CMK (cell line): ENCODE measurements around the gene EGLN3.
"Not testable (repeated sequence)": the region's sequence is repeated elsewhere in the genome, so short reads cannot be mapped to it uniquely, and the experiment has no call there.

Source experiments
- DNase-seq: peaks from one replicate; pipeline ENCODE4 v3.0.0-alpha.2; 2010; ENCODE audit warnings: low read depth

The EGLN3 gene

DNA sequence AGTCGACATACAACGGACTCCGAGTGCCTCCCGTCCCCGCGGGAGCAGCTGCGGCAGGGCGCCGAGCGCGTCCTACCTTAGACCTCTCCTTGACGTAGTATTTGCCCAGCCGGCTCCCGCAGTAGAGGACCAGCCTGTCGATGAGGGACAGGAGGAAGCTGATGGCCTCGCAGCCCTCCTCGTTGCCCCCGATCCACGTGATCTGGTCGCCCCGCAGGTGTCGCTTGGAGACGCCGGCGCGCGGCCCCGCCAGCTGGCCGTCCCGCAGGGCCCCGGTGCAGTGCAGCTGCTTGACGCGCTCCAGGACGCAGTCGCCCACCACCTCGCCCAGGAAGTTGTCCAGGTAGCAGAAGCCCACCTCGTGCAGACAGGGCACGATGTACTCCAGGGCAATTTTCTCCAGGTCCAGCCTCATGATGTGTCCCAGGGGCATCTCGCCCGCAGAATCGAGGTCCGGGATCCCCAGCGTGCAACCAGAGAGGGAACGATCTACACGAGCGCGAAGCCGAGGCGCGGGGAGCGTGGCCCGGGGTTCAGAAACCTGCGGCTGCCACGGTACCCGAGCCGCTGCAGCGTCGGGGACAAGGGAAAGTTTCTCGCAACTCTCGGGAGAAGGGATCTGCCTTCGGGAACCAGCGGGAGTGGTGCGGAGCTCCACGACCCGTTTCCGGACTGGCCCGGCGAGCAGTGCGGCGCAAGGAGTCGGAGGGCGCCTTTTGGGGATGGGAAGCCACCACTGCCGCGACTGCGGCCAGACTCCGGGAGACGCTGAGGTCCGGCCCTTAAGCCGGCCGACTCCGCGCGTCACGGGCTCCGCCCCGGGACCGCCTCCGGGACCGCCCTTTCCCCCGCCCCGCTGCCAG, at the start of gene EGLN3:
Gene EGLN3, minus strand, starts transcription at position 755 of the 863 bp plus-strand sequence. Its CDS starts 322 bp downstream, at position 433.
- no peak for DNase-seq

GRCh38 chr14:34000396-34000795, 49.5 kb upstream of the EGLN3 start:
- DNase-seq, result no peak

GRCh38 chr14:33999771-34000291, 49.0 kb upstream of the EGLN3 start:
- no peak for DNase-seq

GRCh38 chr14:33997611-33998010, 46.7 kb upstream of the EGLN3 start:
- DNase-seq, result no peak

DNA sequence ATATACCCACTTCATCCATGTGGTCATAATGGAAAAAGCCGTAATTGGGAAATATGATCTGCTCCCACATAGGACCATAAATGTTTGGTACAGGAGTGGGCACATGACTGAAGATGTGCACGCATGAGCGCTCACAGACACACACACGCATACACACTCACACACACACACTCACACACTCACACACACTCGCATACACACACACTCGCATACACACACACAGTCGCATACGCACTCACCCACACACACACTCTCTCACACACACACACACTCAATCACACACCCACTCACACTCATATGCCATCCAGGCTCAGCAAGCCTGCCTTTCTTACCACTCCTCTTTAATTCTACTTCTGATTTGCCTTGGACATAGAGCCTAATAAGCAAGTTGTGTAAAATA, 45.6 kb upstream of the EGLN3 start:
- no peak for DNase-seq

DNA sequence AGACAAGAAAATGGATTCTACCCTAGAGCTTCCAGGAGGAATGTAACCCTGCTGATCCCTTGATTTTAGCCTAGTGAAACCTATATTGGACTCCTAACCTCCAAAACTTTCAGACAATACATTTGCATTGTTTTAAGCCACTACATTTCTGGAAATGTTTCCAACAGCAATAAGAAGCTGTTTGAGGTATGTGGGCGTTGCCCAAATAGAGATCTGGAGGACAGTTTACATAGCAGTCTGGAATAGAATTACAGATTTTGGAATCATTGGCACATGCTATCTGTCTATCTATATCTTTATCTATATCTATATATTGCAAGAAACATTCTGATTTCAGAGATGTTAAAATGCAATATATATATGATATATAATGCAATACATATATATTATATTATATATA, 42.4 kb upstream of the EGLN3 start:
- DNase-seq, result no peak

GRCh38 chr14:33992274-33993007, 41.6 kb upstream of the EGLN3 start:
- DNase-seq, result no peak

DNA sequence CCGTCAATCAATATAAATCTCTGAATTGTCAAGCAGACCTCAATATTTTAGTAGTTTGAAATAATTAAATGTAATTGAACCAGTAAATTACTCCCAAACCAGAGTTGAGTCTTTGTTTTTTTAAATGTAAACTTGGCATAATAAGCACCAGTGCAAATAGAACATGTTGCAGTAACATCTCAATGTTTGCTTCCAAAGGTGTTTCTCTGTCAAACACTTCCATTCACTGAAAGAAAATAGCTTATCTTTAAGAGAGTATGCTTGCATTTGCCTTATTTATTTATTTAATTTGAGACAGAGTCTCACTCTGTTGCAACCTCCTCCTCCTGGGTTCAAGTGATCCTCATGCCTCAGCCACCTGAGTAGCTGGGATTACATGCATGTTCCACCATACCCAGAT, 39.9 kb upstream of the EGLN3 start:
- DNase-seq, result no peak

- DNase-seq, result no peak
Measured at GRCh38 chr14:33987565-33988080, 36.7 kb upstream of the EGLN3 start.

GRCh38 chr14:33986804-33987203, 35.9 kb upstream of the EGLN3 start:
- no peak for DNase-seq

DNA sequence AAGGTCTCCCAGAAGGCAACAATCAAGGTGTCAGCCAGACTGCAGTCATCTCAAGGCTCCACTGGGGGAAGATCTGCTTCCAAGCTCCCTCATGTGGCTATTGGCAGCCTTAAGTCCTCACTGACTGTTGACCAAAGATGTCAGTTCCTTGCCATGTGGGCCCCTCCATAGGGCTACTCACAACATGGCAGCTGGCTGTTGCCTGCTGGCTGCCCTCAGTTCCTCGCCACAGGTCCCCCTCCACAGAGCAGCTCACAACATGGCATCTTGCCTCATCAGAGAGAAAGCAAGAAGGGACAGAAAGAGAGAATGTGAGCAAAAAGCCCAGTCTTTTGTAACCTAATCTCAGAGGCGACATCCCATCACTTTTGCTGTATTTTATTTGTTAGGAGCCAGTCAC, 34.4 kb upstream of the EGLN3 start:
- DNase-seq, result no peak

- DNase-seq, result no peak
Measured at GRCh38 chr14:33979613-33980276, 28.9 kb upstream of the EGLN3 start.

- DNase-seq, result no peak
Measured at GRCh38 chr14:33978892-33979612, 28.2 kb upstream of the EGLN3 start.

GRCh38 chr14:33972583-33973081, 21.8 kb upstream of the EGLN3 start:
- no peak for DNase-seq

- DNase-seq, result not testable (repeated sequence)
Measured at GRCh38 chr14:33969846-33970245, 19.0 kb upstream of the EGLN3 start.

- DNase-seq, result no peak
Measured at GRCh38 chr14:33968722-33969121, 17.8 kb upstream of the EGLN3 start.

DNA sequence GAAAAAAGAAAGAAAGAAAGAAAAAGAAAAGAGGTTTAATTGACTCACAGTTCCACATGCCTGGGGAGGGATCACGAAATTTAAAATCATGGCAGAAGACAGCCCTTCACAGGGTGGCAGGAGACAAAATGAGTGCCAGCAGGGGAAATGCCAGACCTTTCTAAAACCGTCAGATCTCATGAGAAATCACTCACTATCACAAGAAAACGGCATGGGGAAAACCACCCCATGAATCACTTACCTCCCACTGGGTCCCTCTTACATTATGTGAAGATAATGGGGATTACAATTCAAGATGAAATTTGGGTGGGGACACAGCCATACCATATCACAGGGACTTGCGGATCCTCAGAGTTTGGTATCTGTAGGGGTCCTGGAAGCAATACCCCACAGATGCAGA, 16.3 kb upstream of the EGLN3 start:
- no peak for DNase-seq

DNA sequence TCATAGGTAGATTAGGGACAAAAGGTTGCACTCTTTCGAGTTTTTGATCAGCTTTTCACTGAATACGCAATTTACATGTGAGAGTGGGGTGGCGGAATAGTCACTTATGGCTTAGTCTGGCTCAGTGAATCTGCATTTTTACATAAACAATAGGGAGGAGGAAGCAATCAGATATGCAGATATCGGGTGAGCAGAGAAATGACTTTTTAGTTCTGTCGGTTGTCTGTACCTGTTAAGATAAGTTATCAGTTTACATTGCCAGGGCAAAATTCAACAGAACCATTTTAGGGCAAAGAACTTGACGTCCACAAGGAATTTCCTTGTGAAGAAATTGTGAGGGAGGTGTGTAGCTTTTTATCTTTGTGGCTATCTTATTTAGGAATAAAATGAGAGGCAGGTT, 15.4 kb upstream of the EGLN3 start:
- DNase-seq, result no peak

- DNase-seq, result no peak
Measured at GRCh38 chr14:33964599-33965317, 13.9 kb upstream of the EGLN3 start.

DNA sequence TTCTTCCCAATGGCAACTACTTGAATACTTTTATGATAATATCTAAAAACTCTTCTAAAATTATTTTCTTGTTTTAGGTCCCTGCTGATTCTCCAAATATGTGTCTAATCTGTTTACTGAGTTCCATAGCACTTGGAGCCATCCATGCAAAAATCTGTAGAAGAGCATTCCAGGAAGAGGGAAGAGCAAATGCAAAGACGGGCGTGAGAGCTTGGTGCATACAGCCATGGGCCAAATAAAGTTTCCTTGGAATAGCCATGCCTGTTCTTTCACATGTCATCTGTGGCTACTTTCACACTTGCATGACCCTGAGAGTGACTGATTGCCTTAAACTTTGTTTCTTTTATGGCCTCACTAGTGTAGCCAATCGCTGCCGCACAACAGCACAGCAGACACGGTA, 13.0 kb upstream of the EGLN3 start:
- DNase-seq, result no peak

- not testable (repeated sequence) for DNase-seq
Measured at GRCh38 chr14:33962466-33962865, 11.6 kb upstream of the EGLN3 start.
